H1 (cell line): Measurements from ENCODE around the gene RPL3.

Experiments
- ATF2 ChIP-seq: IDR thresholded peaks from 2 replicates; pipeline ENCODE4 v1.6.1; 2012; ENCODE audit warnings: low read length, inconsistent platforms
- BACH1 ChIP-seq: IDR thresholded peaks from 2 replicates; pipeline ENCODE4 v1.6.1; 2012; ENCODE audit warnings: low read length, improper control_type of control experiment
- CTCF ChIP-seq, 3 experiments: IDR thresholded peaks; 1 replicate in 2 of 3; 2 replicates in 1 of 3; pipeline versions ENCODE4 v1.5.1 to v1.6.1; 2011; ENCODE audit warnings: low read length in 3 of 3, mild to moderate bottlenecking in 3 of 3, inconsistent platforms in 2 of 3, low read depth in 1 of 3, moderate library complexity in 1 of 3; ENCODE audit not compliant: insufficient read depth in 1 of 3; ENCODE audit errors: control extremely low read depth in 1 of 3
- HDAC2 ChIP-seq, 2 experiments: fragments of 300-600 bp in 1 of 2; sonication (generic) in 1 of 2; IDR thresholded peaks; 2 replicates each; pipeline ENCODE4 v1.6.1; 2011 to 2012; ENCODE audit warnings: low read depth in 2 of 2, low read length in 2 of 2, mild to moderate bottlenecking in 2 of 2, moderate library complexity in 2 of 2, borderline replicate concordance in 1 of 2, inconsistent platforms in 1 of 2
- HDAC6 ChIP-seq: IDR thresholded peaks from one replicate; pipeline ENCODE4 v1.7.1; 2012; ENCODE audit warnings: low read depth, mild to moderate bottlenecking, inconsistent platforms, low read length, moderate library complexity
- KDM1A ChIP-seq: fragments of 200-600, 300-600 bp; sonication (generic); IDR thresholded peaks from 2 replicates; pipeline ENCODE4 v1.7.1; 2016; ENCODE audit warnings: mild to moderate bottlenecking, low read length, borderline replicate concordance
- KDM5A ChIP-seq: fragments of 200-600 bp; IDR thresholded peaks from 2 replicates; pipeline ENCODE4 v1.7.1; 2012; ENCODE audit warnings: mild to moderate bottlenecking, low read length, inconsistent platforms, mixed read lengths
- POLR2A ChIP-seq, 2 experiments: IDR thresholded peaks; 1 replicate in 1 of 2; 2 replicates in 1 of 2; pipeline ENCODE4 v1.6.1; 2011; ENCODE audit warnings: low read depth in 2 of 2, low read length in 2 of 2, mild to moderate bottlenecking in 2 of 2; ENCODE audit errors: control extremely low read depth in 1 of 2
- SAP30 ChIP-seq: fragments of 300-600 bp; sonication (generic); IDR thresholded peaks from 2 replicates; pipeline ENCODE4 v1.7.1; 2012; ENCODE audit warnings: low read length, moderate library complexity, mild to moderate bottlenecking, inconsistent platforms; ENCODE audit not compliant: insufficient read depth, insufficient replicate concordance
- TBP ChIP-seq: IDR thresholded peaks from 2 replicates; pipeline ENCODE4 v1.6.1; 2011; ENCODE audit warnings: low read depth, low read length, improper control_type of control experiment
- USF2 ChIP-seq: IDR thresholded peaks from 2 replicates; pipeline ENCODE4 v1.6.1; 2011; ENCODE audit warnings: low read length, improper control_type of control experiment
- ZNF274 ChIP-seq: IDR thresholded peaks from 2 replicates; pipeline ENCODE4 v1.7.0; 2012; ENCODE audit warnings: low read length, borderline replicate concordance; ENCODE audit errors: extremely low read depth
- TF ChIP-seq, protein P1 (sequence below): IDR thresholded peaks from 2 replicates; pipeline ENCODE4 v1.6.1; 2012; ENCODE audit warnings: inconsistent platforms

DNA sequence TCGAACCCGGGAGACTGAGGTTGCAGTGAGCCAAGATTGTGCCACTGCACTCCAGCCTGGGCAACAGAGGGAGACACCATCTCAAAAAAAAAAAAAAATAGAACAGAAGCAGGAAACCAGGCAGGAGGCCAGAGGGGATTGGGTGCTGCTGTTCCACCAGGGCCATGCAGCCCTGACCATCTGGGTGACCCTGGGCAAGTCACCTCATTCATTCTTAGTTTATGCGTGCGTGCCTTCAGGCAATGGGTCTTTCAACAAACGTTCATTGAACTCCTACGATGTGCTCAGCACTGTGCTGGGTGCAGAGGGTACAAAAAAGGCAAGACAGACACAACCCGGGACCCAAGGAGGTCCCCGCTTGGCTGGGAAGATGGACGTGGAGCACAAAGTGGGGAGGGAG lies 18.3 kb downstream of the RPL3 start:
- TF ChIP-seq CTCF (IDR thresholded peaks at IDR 0.05; ENCODE audit: control extremely low read depth in 1 of 3, insufficient read depth in 1 of 3, low read depth in 1 of 3, low read length in 3 of 3): no peak
- TF ChIP-seq ZNF274: no peak
- no peak for TF ChIP-seq ATF2
- no peak for TF ChIP-seq KDM1A
- no peak for TF ChIP-seq POLR2A (IDR thresholded peaks at IDR 0.05; ENCODE audit: control extremely low read depth in 1 of 2, low read depth in 2 of 2, low read length in 2 of 2)
- TF ChIP-seq KDM5A: no peak
- no peak for TF ChIP-seq HDAC6
- no peak for TF ChIP-seq USF2
- TF ChIP-seq, protein P1, sequence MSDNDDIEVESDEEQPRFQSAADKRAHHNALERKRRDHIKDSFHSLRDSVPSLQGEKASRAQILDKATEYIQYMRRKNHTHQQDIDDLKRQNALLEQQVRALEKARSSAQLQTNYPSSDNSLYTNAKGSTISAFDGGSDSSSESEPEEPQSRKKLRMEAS: no peak
- TF ChIP-seq HDAC2 (IDR thresholded peaks at IDR 0.05; ENCODE audit: borderline replicate concordance in 1 of 2, low read depth in 2 of 2, low read length in 2 of 2): no peak
- TF ChIP-seq BACH1: no peak
- no peak for TF ChIP-seq TBP
- no peak for TF ChIP-seq SAP30
